ENCODE data around the gene COX19. TPM values are rescaled to one million over a fixed set of nuclear protein-coding genes. Genes with fewer than 3 reads are reported as not detected.

Gene COX19
- polyA plus RNA-seq, 1 of the 3 experiments (the other 2 are of a cell fraction) = 7.6 TPM

DNA sequence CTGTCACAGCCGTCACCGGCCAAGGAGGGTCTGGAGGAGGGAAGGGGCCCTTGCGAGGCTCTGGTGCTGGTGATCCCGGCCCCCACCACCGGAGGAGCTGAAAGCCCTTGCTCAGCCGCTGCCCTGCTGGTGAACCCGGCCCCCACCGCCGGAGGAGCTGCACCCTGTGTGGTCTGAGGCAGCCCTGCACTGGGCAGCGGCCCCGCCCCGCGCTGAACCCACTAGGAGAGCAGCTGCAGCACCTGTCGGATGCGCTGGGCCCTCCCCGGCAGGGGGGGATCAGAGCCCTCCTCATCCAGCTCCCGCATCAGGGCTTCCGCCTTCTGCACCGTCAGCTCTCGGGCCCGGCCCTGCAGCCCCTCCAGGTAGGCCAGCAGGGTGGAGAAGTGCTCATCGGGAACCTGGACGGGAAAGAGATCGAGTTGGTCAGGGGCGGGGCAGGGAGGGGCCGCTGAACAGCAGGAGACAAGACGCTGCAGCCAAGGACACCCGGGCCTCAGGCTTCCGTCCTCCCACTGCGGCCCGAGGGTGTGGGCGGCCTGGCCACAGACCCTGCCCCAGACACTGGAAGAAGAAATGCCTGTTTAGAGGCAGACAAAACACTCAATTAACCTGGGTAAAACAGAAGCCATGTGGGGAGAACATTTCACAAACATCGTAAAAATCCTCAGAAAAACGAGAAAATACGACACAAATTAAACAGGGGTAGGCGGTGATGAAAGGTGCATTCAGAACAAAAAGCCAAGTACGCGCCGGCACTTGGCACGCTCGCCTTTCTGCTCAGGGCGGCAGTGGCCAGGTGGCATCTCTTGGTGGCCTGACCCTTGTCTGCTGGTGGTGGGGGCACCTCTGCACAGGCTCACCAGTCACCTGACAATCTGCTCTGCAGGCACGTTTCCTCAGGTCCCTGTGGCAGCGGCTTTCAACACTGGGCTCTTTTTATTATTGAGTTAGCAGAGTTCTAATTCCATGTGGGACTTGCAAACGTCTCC lies 22.4 kb upstream of the COX19 start (continued):
- TF ChIP-seq, protein P1, sequence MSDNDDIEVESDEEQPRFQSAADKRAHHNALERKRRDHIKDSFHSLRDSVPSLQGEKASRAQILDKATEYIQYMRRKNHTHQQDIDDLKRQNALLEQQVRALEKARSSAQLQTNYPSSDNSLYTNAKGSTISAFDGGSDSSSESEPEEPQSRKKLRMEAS (IDR thresholded peaks at IDR 0.05; ENCODE audit: low read depth) = no peak
- TF ChIP-seq SIN3A (IDR thresholded peaks at IDR 0.05; ENCODE audit: borderline replicate concordance, low read depth, low read length) = no peak
- TF ChIP-seq ELF1 (IDR thresholded peaks at IDR 0.05) = no peak
- TF ChIP-seq FOSL2 (IDR thresholded peaks at IDR 0.05; ENCODE audit: borderline replicate concordance, low read depth) = no peak
- TF ChIP-seq, protein P2, sequence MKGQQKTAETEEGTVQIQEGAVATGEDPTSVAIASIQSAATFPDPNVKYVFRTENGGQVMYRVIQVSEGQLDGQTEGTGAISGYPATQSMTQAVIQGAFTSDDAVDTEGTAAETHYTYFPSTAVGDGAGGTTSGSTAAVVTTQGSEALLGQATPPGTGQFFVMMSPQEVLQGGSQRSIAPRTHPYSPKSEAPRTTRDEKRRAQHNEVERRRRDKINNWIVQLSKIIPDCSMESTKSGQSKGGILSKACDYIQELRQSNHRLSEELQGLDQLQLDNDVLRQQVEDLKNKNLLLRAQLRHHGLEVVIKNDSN (IDR thresholded peaks at IDR 0.05; ENCODE audit: borderline replicate concordance, low read depth) = no peak
- TF ChIP-seq SMC3 (IDR thresholded peaks at IDR 0.05; ENCODE audit: low read depth, low read length) = no peak
- no peak for TF ChIP-seq RXRA (IDR thresholded peaks at IDR 0.05; ENCODE audit: borderline replicate concordance, low read depth)
- no peak for TF ChIP-seq TEAD4 (IDR thresholded peaks at IDR 0.05; ENCODE audit: borderline replicate concordance, insufficient read depth)
- no peak for TF ChIP-seq TAF1 (IDR thresholded peaks at IDR 0.05; ENCODE audit: borderline replicate concordance, low read depth, low read length)
- TF ChIP-seq, protein P3, sequence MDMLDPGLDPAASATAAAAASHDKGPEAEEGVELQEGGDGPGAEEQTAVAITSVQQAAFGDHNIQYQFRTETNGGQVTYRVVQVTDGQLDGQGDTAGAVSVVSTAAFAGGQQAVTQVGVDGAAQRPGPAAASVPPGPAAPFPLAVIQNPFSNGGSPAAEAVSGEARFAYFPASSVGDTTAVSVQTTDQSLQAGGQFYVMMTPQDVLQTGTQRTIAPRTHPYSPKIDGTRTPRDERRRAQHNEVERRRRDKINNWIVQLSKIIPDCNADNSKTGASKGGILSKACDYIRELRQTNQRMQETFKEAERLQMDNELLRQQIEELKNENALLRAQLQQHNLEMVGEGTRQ (IDR thresholded peaks at IDR 0.05; ENCODE audit: borderline replicate concordance, low read depth, low read length) = no peak
- TF ChIP-seq, protein P4, sequence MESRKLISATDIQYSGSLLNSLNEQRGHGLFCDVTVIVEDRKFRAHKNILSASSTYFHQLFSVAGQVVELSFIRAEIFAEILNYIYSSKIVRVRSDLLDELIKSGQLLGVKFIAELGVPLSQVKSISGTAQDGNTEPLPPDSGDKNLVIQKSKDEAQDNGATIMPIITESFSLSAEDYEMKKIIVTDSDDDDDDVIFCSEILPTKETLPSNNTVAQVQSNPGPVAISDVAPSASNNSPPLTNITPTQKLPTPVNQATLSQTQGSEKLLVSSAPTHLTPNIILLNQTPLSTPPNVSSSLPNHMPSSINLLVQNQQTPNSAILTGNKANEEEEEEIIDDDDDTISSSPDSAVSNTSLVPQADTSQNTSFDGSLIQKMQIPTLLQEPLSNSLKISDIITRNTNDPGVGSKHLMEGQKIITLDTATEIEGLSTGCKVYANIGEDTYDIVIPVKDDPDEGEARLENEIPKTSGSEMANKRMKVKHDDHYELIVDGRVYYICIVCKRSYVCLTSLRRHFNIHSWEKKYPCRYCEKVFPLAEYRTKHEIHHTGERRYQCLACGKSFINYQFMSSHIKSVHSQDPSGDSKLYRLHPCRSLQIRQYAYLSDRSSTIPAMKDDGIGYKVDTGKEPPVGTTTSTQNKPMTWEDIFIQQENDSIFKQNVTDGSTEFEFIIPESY (IDR thresholded peaks at IDR 0.05; ENCODE audit: borderline replicate concordance, low read depth) = no peak
- TF ChIP-seq MXI1 (IDR thresholded peaks at IDR 0.05; ENCODE audit: low read depth, low read length) = no peak
- no peak for TF ChIP-seq GATA2 (CRISPR knock-in tag; IDR thresholded peaks at IDR 0.05)
